Iris pigment epithelial cell (primary cell): ENCODE measurements around the gene PDSS2.
"Not testable (repeated sequence)": the region's sequence is repeated elsewhere in the genome, so short reads cannot be mapped to it uniquely, and the experiment has no call there.

Source experiments
- DNase-seq: peaks from one replicate; pipeline ENCODE4 v3.0.0-alpha.2; 2011; ENCODE audit warnings: low read depth

PDSS2 gene

GRCh38 chr6:107459283-107460082, at the start of gene PDSS2:
TSS of gene PDSS2 (minus strand) at chr6:107459564. CDS start at chr6:107459285, 279 bp downstream.
- peak; percentile 97 for DNase-seq

- no peak for DNase-seq
Measured at GRCh38 chr6:107506145-107506544, 46.8 kb upstream of the PDSS2 start.

- DNase-seq = no peak
Measured at GRCh38 chr6:107504270-107505026, 45.1 kb upstream of the PDSS2 start.

GRCh38 chr6:107496892-107497684, 37.7 kb upstream of the PDSS2 start:
- no peak for DNase-seq

GRCh38 chr6:107495971-107496370, 36.6 kb upstream of the PDSS2 start:
- no peak for DNase-seq

- peak; percentile 43 for DNase-seq
Measured at GRCh38 chr6:107495196-107495643, 35.9 kb upstream of the PDSS2 start.

- peak; percentile 50 for DNase-seq
Measured at GRCh38 chr6:107493158-107494057, 34.0 kb upstream of the PDSS2 start.

- peak; percentile 63 for DNase-seq
Measured at GRCh38 chr6:107491760-107492660, 32.6 kb upstream of the PDSS2 start.

- DNase-seq = peak; percentile 16
Measured at GRCh38 chr6:107491138-107491609, 31.8 kb upstream of the PDSS2 start.

- DNase-seq = no peak
Measured at GRCh38 chr6:107490566-107491137, 31.3 kb upstream of the PDSS2 start.

- peak; percentile 28 for DNase-seq
Measured at GRCh38 chr6:107489636-107490565, 30.5 kb upstream of the PDSS2 start, which contains the start of gene SOBP. TSS of gene SOBP (plus strand) at chr6:107490117. CDS start at chr6:107490617, 500 bp downstream.

- DNase-seq = peak; percentile 17
Measured at GRCh38 chr6:107488875-107489635, 29.7 kb upstream of the PDSS2 start.

- no peak for DNase-seq
Measured at GRCh38 chr6:107488174-107488874, 29.0 kb upstream of the PDSS2 start.

- no peak for DNase-seq
Measured at GRCh38 chr6:107485157-107485556, 25.8 kb upstream of the PDSS2 start.

GRCh38 chr6:107479089-107479690, 19.8 kb upstream of the PDSS2 start:
- DNase-seq = no peak

GRCh38 chr6:107475826-107476225, 16.5 kb upstream of the PDSS2 start:
- DNase-seq = not testable (repeated sequence)

GRCh38 chr6:107475360-107475759, 16.0 kb upstream of the PDSS2 start:
- DNase-seq = not testable (repeated sequence)
